ENCODE data around the gene IL24.

Gene IL24

DNA sequence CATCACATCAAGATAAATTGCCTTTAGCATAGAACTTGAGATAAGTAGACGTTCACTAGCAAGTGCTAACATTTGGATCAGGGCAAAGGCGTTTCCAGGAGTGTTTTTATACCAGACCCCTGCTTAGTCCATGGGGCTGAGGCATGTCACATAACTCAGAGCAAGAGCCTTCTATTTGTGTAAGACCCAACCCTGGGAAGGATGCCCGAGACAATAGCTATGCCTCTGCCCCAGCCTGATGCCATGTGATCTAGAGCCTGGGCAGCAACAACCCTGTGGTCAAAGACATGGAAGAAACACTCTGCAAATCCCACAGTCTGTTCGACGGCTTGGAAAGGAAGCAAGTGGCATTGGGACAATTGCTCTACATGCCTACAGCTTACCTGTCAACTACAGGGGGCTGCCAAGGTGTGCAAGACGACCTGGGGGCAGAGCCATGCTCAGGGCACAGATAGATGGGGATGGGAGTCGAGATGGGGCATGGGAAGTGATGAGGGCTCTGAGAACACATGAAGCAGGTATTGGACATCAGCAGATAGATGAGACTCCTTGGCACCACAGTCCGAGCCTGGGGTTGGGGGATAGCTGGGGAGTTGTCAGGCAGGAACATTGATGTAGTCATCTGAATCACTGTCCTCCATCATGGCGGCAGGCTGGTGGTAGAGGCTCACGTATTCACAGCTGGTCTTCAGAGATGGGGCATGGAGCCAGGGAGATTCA, 7.3 kb downstream of the IL24 start:
- Mint-ChIP-seq H3K27me3 (no peaks in the 10 kb centered on the region), H3K4me3 (no peak overlapping the region), H3K27ac (peak overlapping the region; percentile 91), H3K4me1 (peaks cover 87% of the 10 kb centered on the region), H3K36me3 (ENCODE audit: low read depth) (peaks cover 51% of the 10 kb centered on the region), H3K9me3 (no peaks in the 10 kb centered on the region)
- DNase-seq (no peak), ATAC-seq (no peak)

DNA sequence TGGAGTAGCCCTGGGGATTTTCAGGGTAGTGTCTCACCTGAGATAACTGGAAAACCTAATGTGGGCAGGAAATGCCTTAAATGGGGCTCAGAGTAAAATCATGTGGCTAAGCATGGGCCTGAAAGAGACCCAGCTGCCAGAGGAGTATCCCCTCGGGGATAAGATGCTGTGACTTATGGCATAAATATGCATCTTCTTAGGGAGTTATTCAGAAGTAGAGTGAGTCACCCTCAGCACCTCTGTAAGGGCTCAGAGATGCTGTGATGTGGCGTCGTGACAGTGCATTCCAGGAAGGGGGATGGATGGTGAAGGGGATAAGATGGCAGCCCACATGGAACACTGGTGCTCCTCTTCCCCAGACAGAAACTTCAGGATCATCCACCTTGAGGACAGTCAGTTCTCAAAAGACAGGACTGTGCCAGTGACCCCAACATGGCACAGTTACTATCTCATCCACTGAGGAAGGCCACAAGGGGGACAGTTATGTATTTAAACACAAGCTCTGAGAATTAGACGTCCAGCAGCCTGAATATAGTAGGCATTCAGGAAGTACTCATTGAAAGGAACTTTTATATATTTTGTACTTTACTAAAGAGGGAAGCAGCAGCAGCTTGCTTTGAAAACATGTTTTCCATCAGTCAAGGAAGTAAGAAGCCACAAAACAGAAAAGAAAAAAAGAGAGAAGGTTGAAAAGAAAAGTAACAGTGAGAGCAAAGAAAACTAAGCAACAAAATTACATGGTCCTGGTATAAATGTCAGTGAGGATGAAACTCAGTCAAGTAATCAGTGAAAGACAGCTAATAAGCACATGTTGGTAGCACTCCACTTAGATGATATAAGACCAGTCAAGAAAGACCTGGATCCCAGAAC, 8.3 kb downstream of the IL24 start:
- Mint-ChIP-seq H3K27me3 (no peaks in the 10 kb centered on the region), H3K36me3 (ENCODE audit: low read depth) (peaks cover 53% of the 10 kb centered on the region), H3K4me1 (peaks cover 86% of the 10 kb centered on the region), H3K27ac (peak overlapping the region; percentile 91), H3K4me3 (peak overlapping the region; percentile 55), H3K9me3 (no peaks in the 10 kb centered on the region)
- ATAC-seq (peak; percentile 94), DNase-seq (peak; percentile 53)

DNA sequence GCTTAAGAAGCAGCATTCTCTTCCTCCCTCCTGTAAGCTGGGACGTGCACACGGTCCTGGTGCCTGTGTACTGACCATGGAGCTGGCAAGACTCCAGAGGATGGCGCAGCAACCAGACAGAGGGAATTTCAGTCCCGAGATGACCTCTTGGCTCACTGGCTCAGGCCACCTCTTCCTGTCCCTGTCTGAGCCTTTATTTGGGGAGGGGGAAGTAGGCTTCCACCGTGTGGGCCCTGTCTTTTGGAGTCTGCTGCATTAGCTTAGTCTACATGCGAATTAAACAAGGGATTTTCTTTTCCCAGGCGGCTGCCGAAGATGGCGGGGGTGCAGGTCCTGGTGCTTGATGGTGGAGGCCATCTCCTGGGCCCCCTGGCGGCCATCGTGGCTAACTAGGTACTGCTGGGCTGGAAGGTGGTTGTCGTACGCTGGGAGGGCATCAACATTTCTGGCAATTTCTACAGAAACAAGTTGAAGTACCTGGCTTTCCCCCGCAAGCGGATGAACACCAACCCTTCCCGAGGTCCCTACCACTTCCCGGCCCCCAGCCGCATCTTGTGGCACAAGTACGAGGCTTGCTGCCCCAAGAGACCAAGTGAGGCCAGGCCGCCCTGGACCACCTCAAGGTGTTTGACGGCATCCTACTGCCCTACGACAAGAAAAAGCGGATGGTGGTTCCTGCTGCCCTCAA, 10.2 kb downstream of the IL24 start:
- peaks cover 86% of the 10 kb centered on the region for H3K4me1 Mint-ChIP-seq
- DNase-seq (no peak), ATAC-seq (no peak)
- peaks cover 53% of the 10 kb centered on the region for H3K36me3 Mint-ChIP-seq (ENCODE audit: low read depth)
- H3K27me3 Mint-ChIP-seq: no peaks in the 10 kb centered on the region
- H3K4me3 Mint-ChIP-seq: no peak overlapping the region
- H3K9me3 Mint-ChIP-seq: no peaks in the 10 kb centered on the region
- H3K27ac Mint-ChIP-seq: no peak overlapping the region

DNA sequence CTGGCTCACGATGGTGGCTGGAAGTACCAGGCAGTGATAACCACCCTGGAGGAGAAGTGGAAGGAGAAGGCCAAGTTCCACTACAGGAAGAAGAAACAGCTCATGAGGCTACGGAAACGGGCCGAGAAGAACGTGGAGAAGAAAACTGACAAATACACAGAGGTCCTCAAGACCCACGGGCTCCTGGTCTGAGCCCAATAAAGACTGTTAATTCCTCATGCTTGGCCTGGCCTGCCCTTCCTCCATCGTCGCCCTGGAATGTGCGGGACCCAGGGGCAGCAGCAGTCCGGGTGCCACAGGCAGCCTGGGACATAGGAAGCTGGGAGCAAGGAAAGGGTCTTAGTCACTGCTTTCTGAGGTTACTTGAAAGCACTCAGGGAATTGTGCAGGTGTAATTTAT, 10.8 kb downstream of the IL24 start:
- peak overlapping the region; percentile 45 for H3K4me3 Mint-ChIP-seq
- no peak overlapping the region for H3K27ac Mint-ChIP-seq
- DNase-seq (no peak), ATAC-seq (no peak)
- no peaks in the 10 kb centered on the region for H3K9me3 Mint-ChIP-seq
- no peaks in the 10 kb centered on the region for H3K27me3 Mint-ChIP-seq
- peaks cover 86% of the 10 kb centered on the region for H3K4me1 Mint-ChIP-seq
- peaks cover 52% of the 10 kb centered on the region for H3K36me3 Mint-ChIP-seq (ENCODE audit: low read depth)

DNA sequence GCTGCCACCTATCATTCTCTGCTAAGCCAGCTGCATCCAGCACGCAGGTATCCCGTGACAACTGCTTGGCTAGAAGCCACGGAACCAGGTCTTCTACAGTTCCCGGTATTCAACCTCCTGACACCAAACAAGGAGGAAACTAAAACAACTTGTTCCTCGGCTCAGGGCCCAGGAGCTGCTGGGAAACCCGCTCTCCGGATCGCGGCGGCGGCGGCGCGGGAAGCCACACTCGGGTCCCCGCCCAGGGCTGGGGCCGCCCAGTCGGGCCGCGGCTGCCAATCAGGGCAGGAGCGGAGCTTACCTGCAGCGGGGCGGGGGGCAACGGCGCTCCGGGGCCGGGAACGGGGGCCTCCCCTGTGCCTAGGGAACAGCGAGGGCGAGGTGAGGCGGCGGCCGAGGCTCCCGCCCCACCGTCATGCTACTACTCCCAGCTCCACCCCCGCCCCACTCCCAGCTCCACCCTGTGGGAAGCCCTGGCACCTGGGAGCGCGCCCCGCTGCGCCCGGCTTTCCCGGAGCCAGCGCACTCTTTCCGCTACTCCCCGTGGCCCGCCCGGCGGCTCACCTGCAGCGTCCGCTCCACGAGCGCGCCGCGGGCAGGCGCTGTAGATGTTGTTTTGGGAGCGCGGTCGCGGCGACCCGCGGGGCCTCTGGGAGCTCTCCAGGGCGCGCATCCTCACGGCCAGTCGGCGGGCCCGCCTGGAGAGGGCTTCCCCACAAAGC, 12.1 kb downstream of the IL24 start:
- ATAC-seq: peak; percentile 29
- DNase-seq: peak; percentile 52
- H3K4me1 Mint-ChIP-seq: peaks cover 90% of the 10 kb centered on the region
- no peak overlapping the region for H3K27ac Mint-ChIP-seq
- no peaks in the 10 kb centered on the region for H3K9me3 Mint-ChIP-seq
- peaks cover 44% of the 10 kb centered on the region for H3K36me3 Mint-ChIP-seq (ENCODE audit: low read depth)
- H3K4me3 Mint-ChIP-seq: peak overlapping the region; percentile 47
- no peaks in the 10 kb centered on the region for H3K27me3 Mint-ChIP-seq

DNA sequence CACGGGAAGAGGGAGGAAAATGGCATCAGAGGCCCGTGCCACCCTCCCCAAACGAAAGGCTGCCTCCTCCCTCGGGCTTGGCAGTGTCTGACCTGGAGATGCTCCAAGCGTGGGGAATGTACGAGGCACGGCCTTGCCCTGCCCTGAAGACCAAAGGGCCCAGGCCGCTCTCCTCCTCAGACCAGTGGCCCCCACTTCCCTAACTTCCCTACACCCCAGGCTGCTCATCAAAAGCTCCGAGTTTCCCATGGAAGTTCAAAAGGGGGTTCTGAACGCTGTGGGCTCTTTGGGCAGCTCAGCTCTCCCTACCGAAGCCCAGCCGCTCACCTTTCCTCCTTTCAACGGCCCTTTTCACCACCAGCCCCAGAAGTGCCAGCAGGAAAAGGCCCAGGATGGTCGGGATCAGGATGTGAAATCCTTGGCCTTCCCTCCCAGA, 12.7 kb downstream of the IL24 start:
- peaks cover 90% of the 10 kb centered on the region for H3K4me1 Mint-ChIP-seq
- H3K4me3 Mint-ChIP-seq: peak overlapping the region; percentile 53
- H3K27ac Mint-ChIP-seq: peak overlapping the region; percentile 12
- H3K9me3 Mint-ChIP-seq: no peaks in the 10 kb centered on the region
- DNase-seq: no peak
- peaks cover 40% of the 10 kb centered on the region for H3K36me3 Mint-ChIP-seq (ENCODE audit: low read depth)
- H3K27me3 Mint-ChIP-seq: no peaks in the 10 kb centered on the region
- ATAC-seq: no peak

DNA sequence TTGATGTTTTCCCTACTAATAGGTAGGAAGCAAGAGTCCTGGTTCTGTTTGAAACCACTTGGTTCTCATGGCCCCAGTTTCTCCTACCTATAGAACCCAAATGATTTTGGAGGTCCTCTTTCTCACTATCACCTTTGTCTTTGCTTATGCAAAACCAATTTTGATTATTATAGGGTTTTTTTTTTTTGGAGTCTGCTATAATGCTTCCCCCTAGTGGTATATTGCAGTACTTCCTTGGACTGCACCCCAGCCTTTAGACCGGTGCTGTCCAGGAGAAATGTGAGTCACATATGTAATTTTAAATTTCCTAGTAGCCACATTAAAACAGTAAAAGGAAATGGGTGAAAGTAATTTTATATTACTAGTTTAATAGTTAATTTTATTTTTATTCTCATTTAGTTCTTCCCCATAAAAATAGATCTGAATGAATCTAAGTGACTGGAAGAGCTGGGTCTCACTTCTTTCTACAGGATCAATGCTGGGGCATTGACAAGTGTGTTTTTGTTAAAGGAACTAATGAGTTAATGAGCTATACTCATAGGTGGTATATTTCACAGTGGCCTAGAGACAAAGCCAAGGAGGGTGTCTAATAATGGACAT, 13.9 kb downstream of the IL24 start:
- Mint-ChIP-seq H3K4me1 (peaks cover 90% of the 10 kb centered on the region), H3K4me3 (no peak overlapping the region), H3K9me3 (no peaks in the 10 kb centered on the region), H3K27ac (no peak overlapping the region), H3K36me3 (ENCODE audit: low read depth) (peaks cover 38% of the 10 kb centered on the region), H3K27me3 (no peaks in the 10 kb centered on the region)
- DNase-seq (no peak), ATAC-seq (no peak)

DNA sequence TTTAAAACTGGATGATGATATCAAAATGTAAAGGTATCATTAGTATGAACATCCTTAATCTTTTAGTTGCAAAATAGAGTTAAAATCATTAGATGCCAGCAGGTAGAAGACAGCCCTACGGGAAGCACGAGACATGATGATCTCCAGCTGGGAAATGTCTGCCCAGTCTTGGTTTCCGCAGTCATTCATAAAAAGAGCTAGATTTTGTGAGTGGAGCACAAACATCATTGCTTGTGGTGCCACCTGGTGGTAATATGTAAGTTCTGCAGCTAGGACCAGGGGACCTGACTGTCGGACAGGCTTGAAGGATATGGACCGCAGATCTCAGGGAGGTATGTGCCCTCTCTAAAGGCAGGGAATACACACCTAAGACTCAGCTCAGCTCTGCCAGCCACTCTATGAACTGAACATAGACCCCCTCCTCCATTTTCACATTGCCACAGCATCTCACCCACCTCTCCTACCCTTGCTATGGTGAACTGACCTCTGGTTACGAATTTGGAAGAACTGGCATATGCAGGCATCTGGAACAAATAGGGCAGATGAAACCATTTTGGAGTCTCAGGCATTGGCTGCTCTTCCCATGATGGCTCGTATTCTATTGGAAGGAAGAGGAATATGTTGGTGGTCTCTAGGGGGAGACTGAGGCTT, 15.3 kb downstream of the IL24 start:
- DNase-seq: peak; percentile 63
- H3K27ac Mint-ChIP-seq: peak overlapping the region; percentile 0
- no peak overlapping the region for H3K4me3 Mint-ChIP-seq
- H3K4me1 Mint-ChIP-seq: peaks cover 91% of the 10 kb centered on the region
- H3K9me3 Mint-ChIP-seq: no peaks in the 10 kb centered on the region
- no peak for ATAC-seq
- H3K27me3 Mint-ChIP-seq: no peaks in the 10 kb centered on the region
- peaks cover 41% of the 10 kb centered on the region for H3K36me3 Mint-ChIP-seq (ENCODE audit: low read depth)

DNA sequence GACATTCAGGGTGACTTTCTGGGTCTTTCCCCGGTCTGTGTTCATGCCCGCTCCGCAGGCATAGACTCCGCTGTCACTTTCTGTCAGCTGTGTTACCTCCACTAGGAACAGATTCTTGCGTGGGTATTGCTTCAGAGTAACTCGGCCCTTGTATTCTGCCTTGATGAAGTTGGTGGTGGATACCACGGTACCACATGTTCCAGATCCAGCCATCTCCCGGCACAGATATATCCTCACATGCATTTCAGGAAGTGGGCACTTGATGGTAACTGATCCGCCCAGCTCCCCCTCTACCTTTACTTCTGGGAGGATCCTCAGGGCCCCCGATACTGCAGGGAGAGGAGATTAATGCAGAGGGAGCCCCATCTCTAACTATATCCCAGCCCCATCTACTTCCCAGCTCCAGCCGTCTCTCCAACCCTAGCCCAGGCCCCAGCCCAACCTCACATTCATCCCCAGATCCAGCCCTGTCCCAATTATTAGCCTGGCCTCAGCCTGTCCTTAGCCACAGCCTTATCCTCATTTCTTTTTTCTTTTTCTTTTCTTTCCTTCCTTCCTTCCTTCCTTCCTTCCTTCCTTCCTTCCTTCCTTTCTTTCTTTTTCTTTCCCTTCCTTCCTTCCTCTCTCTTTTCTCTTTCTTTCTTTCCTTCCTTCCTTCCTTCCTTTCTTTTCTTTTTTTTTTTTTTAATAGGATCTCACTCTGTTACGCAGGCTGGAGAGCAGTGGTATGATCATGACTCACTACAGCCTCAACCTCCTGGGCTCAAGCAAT, 16.7 kb downstream of the IL24 start:
- Mint-ChIP-seq H3K27ac (no peak overlapping the region), H3K9me3 (no peaks in the 10 kb centered on the region), H3K4me3 (no peak overlapping the region), H3K36me3 (ENCODE audit: low read depth) (peaks cover 39% of the 10 kb centered on the region), H3K4me1 (peaks cover 90% of the 10 kb centered on the region), H3K27me3 (no peaks in the 10 kb centered on the region)
- DNase-seq (no peak), ATAC-seq (no peak)

DNA sequence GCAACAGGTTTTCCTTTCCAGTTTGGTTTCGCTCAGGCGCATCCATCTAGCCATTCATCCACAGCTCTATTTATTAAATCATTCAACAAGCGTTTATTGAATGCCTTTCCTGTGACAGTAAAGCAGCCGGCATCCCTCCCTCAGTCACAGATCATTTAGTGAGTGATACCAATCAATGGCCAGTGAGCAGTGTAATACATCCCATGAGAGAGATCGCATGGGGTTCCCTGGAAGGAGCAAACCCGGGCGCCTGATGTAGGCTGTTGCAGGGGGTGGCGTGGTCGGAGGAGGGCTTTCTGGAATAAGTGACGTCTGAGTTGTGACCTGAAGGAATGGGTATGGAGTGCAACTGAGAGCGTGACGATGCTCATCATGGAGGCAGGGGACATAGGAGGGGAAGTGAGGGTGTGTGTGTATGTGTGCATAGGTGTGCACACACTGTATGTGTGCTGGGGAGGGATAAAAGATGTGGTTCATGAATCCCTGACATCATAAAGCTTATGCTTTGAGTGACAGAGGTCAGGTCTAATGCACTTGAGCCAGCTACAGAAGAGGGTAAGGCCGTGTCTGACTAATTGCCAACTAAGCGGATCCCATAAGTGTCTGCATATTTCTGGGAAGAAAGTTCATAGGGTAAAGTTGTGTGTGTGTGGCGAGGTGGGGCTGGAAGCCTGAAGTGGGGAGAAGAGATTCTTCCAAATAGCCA, 17.9 kb downstream of the IL24 start:
- Mint-ChIP-seq H3K27me3 (no peaks in the 10 kb centered on the region), H3K4me1 (peaks cover 91% of the 10 kb centered on the region), H3K4me3 (no peak overlapping the region), H3K36me3 (ENCODE audit: low read depth) (peaks cover 41% of the 10 kb centered on the region), H3K9me3 (no peaks in the 10 kb centered on the region), H3K27ac (no peak overlapping the region)
- ATAC-seq: no peak
- DNase-seq: no peak

DNA sequence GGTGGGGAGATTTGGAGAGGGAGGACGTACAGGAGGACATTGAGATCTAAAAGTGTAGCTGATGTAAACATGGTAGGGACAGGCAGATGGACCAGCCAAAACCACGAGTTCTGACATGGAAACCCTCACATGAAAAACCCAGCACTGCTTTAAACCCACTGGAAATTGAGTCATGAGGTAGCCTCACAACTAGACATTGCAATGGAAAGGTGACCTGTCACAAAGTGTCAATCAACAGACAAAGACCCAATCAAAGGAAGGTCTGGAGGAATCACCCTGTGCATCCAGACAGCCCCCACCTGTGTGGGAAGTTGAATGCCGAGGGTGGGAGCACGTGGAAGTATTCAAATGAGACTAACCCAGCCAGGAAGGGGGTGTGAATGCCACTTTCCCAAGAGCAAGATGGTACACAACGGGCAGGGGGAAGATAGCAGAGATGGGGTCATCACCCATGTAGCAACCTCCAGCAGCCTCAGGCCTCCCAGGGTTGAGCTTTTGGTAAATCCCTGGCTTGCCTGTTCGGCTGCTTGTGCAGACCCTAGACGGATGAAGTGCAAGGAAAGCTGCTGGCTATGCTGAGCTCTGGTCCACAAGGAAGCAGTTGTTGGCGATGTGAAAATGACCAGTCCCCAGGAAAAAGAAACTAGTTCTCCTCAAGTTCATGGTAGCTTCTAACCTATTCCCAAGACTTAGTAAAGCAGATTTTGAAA, 18.9 kb downstream of the IL24 start:
- Mint-ChIP-seq H3K27me3 (no peaks in the 10 kb centered on the region), H3K27ac (no peak overlapping the region), H3K4me1 (peaks cover 81% of the 10 kb centered on the region), H3K9me3 (no peaks in the 10 kb centered on the region), H3K4me3 (no peak overlapping the region), H3K36me3 (ENCODE audit: low read depth) (peaks cover 43% of the 10 kb centered on the region)
- no peak for DNase-seq
- peak; percentile 60 for ATAC-seq

DNA sequence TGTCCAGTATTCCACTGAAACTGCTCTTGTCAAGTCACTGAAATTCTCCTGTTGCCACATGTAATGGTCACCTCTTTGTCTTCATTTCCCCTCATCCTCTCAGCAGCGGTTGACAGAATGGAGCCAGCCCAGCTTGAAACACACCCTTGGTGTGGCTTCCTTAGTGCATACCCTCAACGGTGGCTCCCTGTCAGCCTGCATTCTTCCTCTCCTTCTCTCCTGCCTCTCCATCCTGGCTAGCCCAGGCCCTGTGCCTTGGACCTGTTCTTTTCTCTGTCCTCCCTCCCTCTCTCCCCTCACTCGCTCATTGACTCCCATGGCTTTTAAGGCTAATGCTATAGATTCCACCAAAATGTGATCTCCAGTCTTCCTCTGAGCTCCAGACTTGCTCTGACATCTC, 20.8 kb downstream of the IL24 start:
- Mint-ChIP-seq H3K4me3 (no peak overlapping the region), H3K27me3 (no peaks in the 10 kb centered on the region), H3K4me1 (peaks cover 63% of the 10 kb centered on the region), H3K27ac (no peak overlapping the region), H3K36me3 (ENCODE audit: low read depth) (peaks cover 31% of the 10 kb centered on the region), H3K9me3 (no peaks in the 10 kb centered on the region)
- DNase-seq: no peak
- ATAC-seq: no peak

Data from activated naive CD8-positive, alpha-beta T cell treated with anti-CD3 and anti-CD28 coated beads, Interleukin-2, amount 50 U/mL, for 24 hours (primary cell).